ENCODE data around the gene STX11. TPM values are rescaled to one million over a fixed set of nuclear protein-coding genes. Genes with fewer than 3 reads are reported as not detected.

Gene STX11
- polyA plus RNA-seq, 1 donor (not counting 4 experiments of a cell fraction or from before 2014, with no cell fraction given): 0.28 TPM

- H3K4me1 ChIP-seq (ENCODE audit: control insufficient read depth, extremely low read depth, insufficient read depth, low read length): no peaks in the 10 kb centered on the region
- H3K4me3 ChIP-seq (ENCODE audit: control insufficient read depth in 2 of 3, extremely low read depth in 1 of 3, insufficient read depth in 2 of 3, low read depth in 1 of 3, low read length in 3 of 3): no peak overlapping the region
- H3K79me2 ChIP-seq (ENCODE audit: control insufficient read depth, insufficient read depth, low read length): no peaks in the 10 kb centered on the region
- H3K27me3 ChIP-seq (ENCODE audit: control insufficient read depth, extremely low read depth, insufficient read depth, low read length): no peaks in the 10 kb centered on the region
- no peaks in the 10 kb centered on the region for H4K20me1 ChIP-seq (ENCODE audit: control insufficient read depth, extremely low read depth, insufficient read depth, low read length)
- no peak overlapping the region for H3K4me2 ChIP-seq (ENCODE audit: control insufficient read depth, extremely low read depth, insufficient read depth, low read depth, low read length)
- H3K9me1 ChIP-seq (ENCODE audit: control insufficient read depth, extremely low read depth, insufficient read depth, low read length): no peaks in the 10 kb centered on the region
- H3K27ac ChIP-seq (ENCODE audit: control insufficient read depth, insufficient read depth, low read length): no peak overlapping the region
- dilution Hi-C loops (cut with MboI; ENCODE audit: extremely low pct_ligation_motif_present, low sequenced_read_pairs): no loop called here
- H3K36me3 ChIP-seq (ENCODE audit: control insufficient read depth in 2 of 2, extremely low read depth in 1 of 2, insufficient read depth in 2 of 2, low read length in 2 of 2): no peaks in the 10 kb centered on the region
- no peak overlapping the region for H3K9ac ChIP-seq (ENCODE audit: control insufficient read depth, extremely low read depth, insufficient read depth, low read length)
- TF ChIP-seq EZH2 (IDR thresholded peaks at IDR 0.05; ENCODE audit: low read length) (no peak), CTCF (optimal IDR thresholded peaks at IDR 0.05 in 1 of 3, IDR thresholded peaks at IDR 0.05 in 1 of 3, conservative IDR thresholded peaks at IDR 0.05 in 1 of 3; ENCODE audit: extremely low read depth in 1 of 3, insufficient read depth in 2 of 3, low read length in 3 of 3) (no peak)
- DNase-seq (ENCODE audit: low read depth, low spot score) (no peak), FAIRE-seq (no peak)
- no peak overlapping the region for H2AFZ ChIP-seq (ENCODE audit: control insufficient read depth, low read length)
- no peaks in the 10 kb centered on the region for H3K9me3 ChIP-seq (ENCODE audit: control insufficient read depth, low read depth, low read length)
Measured at GRCh38 chr6:144141470-144141869, 8.8 kb upstream of the STX11 start.

- no peak for TF ChIP-seq EZH2 (IDR thresholded peaks at IDR 0.05; ENCODE audit: low read length)
- TF ChIP-seq CTCF (optimal IDR thresholded peaks at IDR 0.05 in 1 of 3, IDR thresholded peaks at IDR 0.05 in 1 of 3, conservative IDR thresholded peaks at IDR 0.05 in 1 of 3; ENCODE audit: extremely low read depth in 1 of 3, insufficient read depth in 2 of 3, low read length in 3 of 3): no peak
Measured at GRCh38 chr6:144143106-144143505, 7.2 kb upstream of the STX11 start.

More at GRCh38 chr6:144143106-144143505, 7.2 kb upstream of the STX11 start:
- no peaks in the 10 kb centered on the region for H3K27me3 ChIP-seq (ENCODE audit: control insufficient read depth, extremely low read depth, insufficient read depth, low read length)
- no peak overlapping the region for H3K27ac ChIP-seq (ENCODE audit: control insufficient read depth, insufficient read depth, low read length)
- H4K20me1 ChIP-seq (ENCODE audit: control insufficient read depth, extremely low read depth, insufficient read depth, low read length): no peaks in the 10 kb centered on the region
- dilution Hi-C loops (cut with MboI; ENCODE audit: extremely low pct_ligation_motif_present, low sequenced_read_pairs): no loop called here
- DNase-seq (ENCODE audit: low read depth, low spot score): no peak
- H3K4me3 ChIP-seq (ENCODE audit: control insufficient read depth in 2 of 3, extremely low read depth in 1 of 3, insufficient read depth in 2 of 3, low read depth in 1 of 3, low read length in 3 of 3): no peak overlapping the region
- H3K36me3 ChIP-seq (ENCODE audit: control insufficient read depth in 2 of 2, extremely low read depth in 1 of 2, insufficient read depth in 2 of 2, low read length in 2 of 2): no peaks in the 10 kb centered on the region
- no peaks in the 10 kb centered on the region for H3K9me3 ChIP-seq (ENCODE audit: control insufficient read depth, low read depth, low read length)
- H3K9me1 ChIP-seq (ENCODE audit: control insufficient read depth, extremely low read depth, insufficient read depth, low read length): no peaks in the 10 kb centered on the region
- no peak overlapping the region for H3K4me2 ChIP-seq (ENCODE audit: control insufficient read depth, extremely low read depth, insufficient read depth, low read depth, low read length)
- no peaks in the 10 kb centered on the region for H3K4me1 ChIP-seq (ENCODE audit: control insufficient read depth, extremely low read depth, insufficient read depth, low read length)
- no peak overlapping the region for H2AFZ ChIP-seq (ENCODE audit: control insufficient read depth, low read length)
- H3K79me2 ChIP-seq (ENCODE audit: control insufficient read depth, insufficient read depth, low read length): no peaks in the 10 kb centered on the region
- FAIRE-seq: no peak
- no peak overlapping the region for H3K9ac ChIP-seq (ENCODE audit: control insufficient read depth, extremely low read depth, insufficient read depth, low read length)

Measured in keratinocyte (primary cell).